Measurements from ENCODE around the gene OR11A1.
"Not testable (repeated sequence)": the region's sequence is repeated elsewhere in the genome, so short reads cannot be mapped to it uniquely, and the experiment has no call there.

Gene OR11A1

DNA sequence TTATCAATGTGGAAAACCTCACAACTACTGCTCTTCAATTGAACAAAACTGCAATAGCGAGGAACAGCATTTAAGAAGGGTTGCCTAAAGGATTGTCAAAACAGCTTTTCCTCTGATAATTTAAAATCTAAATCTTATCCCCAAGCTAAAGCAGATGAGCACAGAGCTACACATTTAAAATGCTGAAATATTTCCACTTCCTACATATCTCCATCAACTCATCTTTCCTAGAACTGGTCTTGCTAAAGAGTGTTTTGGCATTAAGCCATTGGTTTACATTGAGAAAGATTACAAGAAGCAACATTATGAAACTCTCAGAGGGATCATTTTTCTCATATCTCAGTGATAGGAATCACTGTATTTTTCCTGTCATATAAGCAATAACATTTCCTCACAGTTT lies 14.2 kb downstream of the OR11A1 start:
- Mint-ChIP-seq H3K4me3 (no peak overlapping the region), H3K4me1 (no peaks in the 10 kb centered on the region), H3K9me3 (peaks cover 7% of the 10 kb centered on the region), H3K27ac (no peak overlapping the region), H3K36me3 (ENCODE audit: low read depth) (no peaks in the 10 kb centered on the region), H3K27me3 (ENCODE audit: low read depth) (peaks cover 4% of the 10 kb centered on the region)
- TF ChIP-seq, protein P1, sequence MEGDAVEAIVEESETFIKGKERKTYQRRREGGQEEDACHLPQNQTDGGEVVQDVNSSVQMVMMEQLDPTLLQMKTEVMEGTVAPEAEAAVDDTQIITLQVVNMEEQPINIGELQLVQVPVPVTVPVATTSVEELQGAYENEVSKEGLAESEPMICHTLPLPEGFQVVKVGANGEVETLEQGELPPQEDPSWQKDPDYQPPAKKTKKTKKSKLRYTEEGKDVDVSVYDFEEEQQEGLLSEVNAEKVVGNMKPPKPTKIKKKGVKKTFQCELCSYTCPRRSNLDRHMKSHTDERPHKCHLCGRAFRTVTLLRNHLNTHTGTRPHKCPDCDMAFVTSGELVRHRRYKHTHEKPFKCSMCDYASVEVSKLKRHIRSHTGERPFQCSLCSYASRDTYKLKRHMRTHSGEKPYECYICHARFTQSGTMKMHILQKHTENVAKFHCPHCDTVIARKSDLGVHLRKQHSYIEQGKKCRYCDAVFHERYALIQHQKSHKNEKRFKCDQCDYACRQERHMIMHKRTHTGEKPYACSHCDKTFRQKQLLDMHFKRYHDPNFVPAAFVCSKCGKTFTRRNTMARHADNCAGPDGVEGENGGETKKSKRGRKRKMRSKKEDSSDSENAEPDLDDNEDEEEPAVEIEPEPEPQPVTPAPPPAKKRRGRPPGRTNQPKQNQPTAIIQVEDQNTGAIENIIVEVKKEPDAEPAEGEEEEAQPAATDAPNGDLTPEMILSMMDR (IDR thresholded peaks at IDR 0.05; ENCODE audit: unreplicated experiment in 3 of 3), result no peak

DNA sequence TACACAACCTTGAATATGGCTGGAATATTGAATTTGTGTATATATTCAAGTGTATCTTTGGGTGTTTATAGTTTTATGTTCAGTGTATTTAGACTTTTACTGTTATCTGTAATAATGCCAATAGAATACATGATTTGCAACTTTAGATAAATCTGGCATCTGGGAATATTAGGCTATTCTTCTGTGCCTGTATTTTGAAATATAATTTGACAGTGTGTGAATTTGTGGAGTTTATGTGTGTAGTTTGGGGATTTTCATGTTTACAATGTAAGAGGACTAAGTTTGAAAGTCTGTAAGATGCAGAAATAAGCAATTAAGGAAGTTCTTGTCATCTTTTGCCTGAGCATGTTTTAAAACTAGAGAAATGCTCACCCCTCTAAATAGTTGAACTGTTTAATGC lies 17.9 kb downstream of the OR11A1 start, which contains the start of gene OR10C1:
OR10C1 (plus strand) TSS at position 301 of the 400 bp plus-strand sequence. CDS start 710 bp downstream, outside the sequence.
- peaks cover 4% of the 10 kb centered on the region for H3K27me3 Mint-ChIP-seq (ENCODE audit: low read depth)
- TF ChIP-seq, protein P1 (IDR thresholded peaks at IDR 0.05; ENCODE audit: unreplicated experiment in 3 of 3), result no peak
- no peak within 1 kb of the TSS for H3K4me3 Mint-ChIP-seq
- no peak within 1 kb of the TSS for H3K27ac Mint-ChIP-seq
- no peaks in the 10 kb centered on the region for H3K36me3 Mint-ChIP-seq (ENCODE audit: low read depth)
- H3K9me3 Mint-ChIP-seq, result peaks cover 5% of the 10 kb centered on the region
- no peaks in the 10 kb centered on the region for H3K4me1 Mint-ChIP-seq

DNA sequence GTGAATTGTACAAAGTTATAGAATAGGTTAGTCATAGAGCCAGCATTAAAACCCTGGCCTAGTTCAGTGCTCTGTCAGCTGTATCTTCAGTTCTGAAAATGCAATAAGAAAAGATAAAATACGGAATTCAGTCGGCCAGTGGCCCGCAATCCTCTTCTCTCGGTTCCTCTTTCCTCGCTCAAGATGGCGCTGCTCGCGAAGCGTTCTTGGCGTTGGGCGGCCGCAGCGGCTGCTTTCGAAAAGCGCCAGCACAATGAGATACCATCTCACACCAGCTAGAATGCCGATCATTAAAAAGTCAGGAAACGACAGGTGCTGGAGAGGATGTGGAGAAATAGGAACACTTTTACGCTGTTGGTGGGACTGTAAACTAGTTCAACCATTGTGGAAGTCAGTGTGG lies 20.1 kb downstream of the OR11A1 start:
- not testable (repeated sequence) for H3K4me1 Mint-ChIP-seq

DNA sequence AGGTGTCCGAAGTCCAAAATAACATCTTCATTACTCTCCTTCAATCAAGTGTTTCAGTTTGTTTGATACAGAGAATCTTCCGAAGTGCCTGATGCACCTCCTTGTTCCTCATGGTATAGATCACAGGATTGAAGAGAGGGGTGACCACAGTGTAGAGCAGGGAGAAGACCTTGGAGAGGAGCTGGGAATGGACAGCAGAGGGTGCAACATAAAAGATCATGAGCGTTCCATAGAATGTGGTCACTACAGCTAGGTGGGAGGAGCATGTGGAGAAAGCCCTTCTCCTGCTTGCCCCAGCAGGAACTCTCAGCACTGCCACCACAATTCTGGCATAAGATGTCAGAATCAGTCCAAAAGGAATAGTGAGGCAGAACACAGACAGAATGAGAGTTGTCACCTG lies 30.2 kb downstream of the OR11A1 start:
- Mint-ChIP-seq H3K9me3 (no peaks in the 10 kb centered on the region), H3K27ac (no peak overlapping the region), H3K36me3 (ENCODE audit: low read depth) (no peaks in the 10 kb centered on the region), H3K4me1 (no peaks in the 10 kb centered on the region), H3K27me3 (ENCODE audit: low read depth) (no peaks in the 10 kb centered on the region), H3K4me3 (no peak overlapping the region)
- TF ChIP-seq, protein P1 (IDR thresholded peaks at IDR 0.05; ENCODE audit: unreplicated experiment in 3 of 3), result no peak

More for the DNA sequence above, 20.1 kb downstream of the OR11A1 start:
- H3K27me3 Mint-ChIP-seq (ENCODE audit: low read depth); H3K9me3 Mint-ChIP-seq; H3K4me3 Mint-ChIP-seq; H3K36me3 Mint-ChIP-seq (ENCODE audit: low read depth); H3K27ac Mint-ChIP-seq: not testable (repeated sequence)

DNA sequence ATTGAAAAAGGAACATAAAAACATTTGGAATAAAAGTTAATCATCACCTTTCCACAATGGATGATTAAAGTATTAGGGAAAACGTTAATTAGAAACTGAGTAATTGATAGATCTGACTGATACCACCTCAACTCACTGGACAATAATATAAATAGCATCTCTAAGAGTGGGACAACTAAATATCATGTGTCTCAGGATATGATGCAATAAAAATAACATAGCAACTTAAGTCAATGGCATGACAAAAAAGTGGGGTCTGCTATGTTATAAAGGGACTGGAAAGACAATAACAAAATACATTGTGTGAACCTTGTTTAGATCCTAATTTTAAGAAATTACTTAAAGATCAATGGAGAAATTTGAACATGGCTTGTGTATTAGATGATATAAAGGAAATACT lies 31.8 kb downstream of the OR11A1 start:
- no peaks in the 10 kb centered on the region for H3K36me3 Mint-ChIP-seq (ENCODE audit: low read depth)
- no peak overlapping the region for H3K4me3 Mint-ChIP-seq
- no peak overlapping the region for H3K27ac Mint-ChIP-seq
- no peaks in the 10 kb centered on the region for H3K4me1 Mint-ChIP-seq
- TF ChIP-seq, protein P1 (IDR thresholded peaks at IDR 0.05; ENCODE audit: unreplicated experiment in 3 of 3), result no peak
- no peaks in the 10 kb centered on the region for H3K9me3 Mint-ChIP-seq
- no peaks in the 10 kb centered on the region for H3K27me3 Mint-ChIP-seq (ENCODE audit: low read depth)

DNA sequence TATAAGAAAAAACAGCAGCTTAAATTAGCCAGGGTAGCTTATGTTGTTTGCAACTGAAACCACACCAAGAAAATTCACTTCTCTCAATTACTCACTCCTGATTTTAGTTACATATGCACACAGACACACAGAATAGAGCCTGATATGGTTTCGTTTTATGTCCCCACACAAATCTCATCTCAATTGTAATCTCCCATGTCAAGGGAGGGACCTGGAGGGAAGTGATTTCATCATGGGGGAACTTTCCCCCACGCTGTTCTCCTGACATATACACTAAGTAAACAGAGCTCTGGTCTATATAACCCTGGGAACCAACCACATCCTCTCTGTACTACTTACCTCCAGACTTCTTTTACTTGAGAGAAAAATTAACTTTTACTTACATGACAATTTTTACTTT lies 32.3 kb downstream of the OR11A1 start:
- Mint-ChIP-seq H3K27ac (no peak overlapping the region), H3K36me3 (ENCODE audit: low read depth) (no peaks in the 10 kb centered on the region), H3K9me3 (no peaks in the 10 kb centered on the region), H3K4me3 (no peak overlapping the region), H3K4me1 (no peaks in the 10 kb centered on the region), H3K27me3 (ENCODE audit: low read depth) (no peaks in the 10 kb centered on the region)
- TF ChIP-seq, protein P1 (IDR thresholded peaks at IDR 0.05; ENCODE audit: unreplicated experiment in 3 of 3), result no peak

Data from nephron (organoid).